Measurements from ENCODE around the gene FAM107B.

FAM107B gene

DNA sequence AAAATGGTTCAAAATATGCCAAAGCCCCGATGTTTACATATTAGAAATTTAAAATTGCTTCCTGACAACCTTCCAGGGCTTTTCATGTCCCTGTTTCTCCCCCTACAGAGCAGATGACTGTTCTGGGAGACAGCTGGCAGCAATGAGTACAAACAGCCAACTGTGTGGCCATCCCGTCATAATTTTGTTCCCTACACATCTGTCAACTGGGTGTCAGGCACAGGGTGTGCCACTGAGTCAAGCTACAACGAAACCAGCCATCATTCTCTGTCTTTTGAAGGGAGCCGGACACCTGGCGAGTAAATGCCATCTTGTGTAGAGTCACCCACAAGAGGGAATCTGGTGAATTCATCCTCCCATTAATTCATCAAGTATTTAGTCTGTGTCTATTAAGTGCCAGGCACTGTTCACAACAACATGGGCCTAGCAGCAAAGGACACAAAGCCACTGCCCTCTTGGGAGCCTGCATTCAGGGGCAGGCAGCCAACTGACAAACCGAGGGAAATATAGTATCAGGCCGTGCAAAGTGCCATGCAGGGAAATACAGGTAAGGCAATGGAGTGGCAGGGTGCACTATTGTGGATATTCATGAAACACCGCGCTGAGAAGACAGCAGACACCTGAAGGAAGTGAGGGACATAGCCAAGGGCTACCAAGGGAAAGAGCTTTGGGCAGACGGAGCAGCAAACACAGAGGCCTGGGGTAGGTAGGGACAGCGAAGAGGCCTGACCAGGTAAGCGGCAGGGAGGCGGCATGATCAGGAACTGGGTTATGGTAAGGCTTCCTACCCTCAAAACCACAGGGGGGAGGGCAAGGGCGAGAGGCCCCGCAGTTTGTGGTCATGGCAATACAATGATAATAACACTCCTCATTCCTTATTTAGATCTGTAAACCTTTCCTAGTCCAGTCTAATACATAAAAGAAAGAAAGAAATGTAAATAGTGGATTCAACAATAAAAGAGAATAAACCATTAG lies 213.6 kb downstream of the FAM107B start:
- no peak for DNase-seq
- Histone ChIP-seq H3K36me3 (no peaks in the 10 kb centered on the region), H3K4me3 (ENCODE audit: low read depth, low read length) (no peak overlapping the region), H3K27me3 (ENCODE audit: insufficient read depth, low read depth, severe bottlenecking) (no peaks in the 10 kb centered on the region), H3K27ac (no peak overlapping the region), H3K9me3 (ENCODE audit: severe bottlenecking) (no peaks in the 10 kb centered on the region)
- TF ChIP-seq CTCF (IDR thresholded peaks at IDR 0.05; ENCODE audit: low read depth, low read length): no peak

- TF ChIP-seq CTCF (IDR thresholded peaks at IDR 0.05; ENCODE audit: low read depth, low read length): no peak
- Histone ChIP-seq H3K27me3 (ENCODE audit: insufficient read depth, low read depth, severe bottlenecking) (no peaks in the 10 kb centered on the region), H3K36me3 (no peaks in the 10 kb centered on the region), H3K27ac (no peak overlapping the region), H3K9me3 (ENCODE audit: severe bottlenecking) (no peaks in the 10 kb centered on the region), H3K4me3 (ENCODE audit: low read depth, low read length) (no peak overlapping the region)
- no peak for DNase-seq
Measured at GRCh38 chr10:14560274-14560673, 214.4 kb downstream of the FAM107B start.

GRCh38 chr10:14558025-14558424 lies 216.7 kb downstream of the FAM107B start:
- no peak overlapping the region for H3K27ac ChIP-seq
- no peaks in the 10 kb centered on the region for H3K27me3 ChIP-seq (ENCODE audit: insufficient read depth, low read depth, severe bottlenecking)
- H3K9me3 ChIP-seq (ENCODE audit: severe bottlenecking): no peaks in the 10 kb centered on the region
- H3K4me3 ChIP-seq (ENCODE audit: low read depth, low read length): no peak overlapping the region
- DNase-seq: no peak
- H3K36me3 ChIP-seq: no peaks in the 10 kb centered on the region
- no peak for TF ChIP-seq CTCF (IDR thresholded peaks at IDR 0.05; ENCODE audit: low read depth, low read length)

- no peak overlapping the region for H3K27ac ChIP-seq
- H3K9me3 ChIP-seq (ENCODE audit: severe bottlenecking): no peaks in the 10 kb centered on the region
- TF ChIP-seq CTCF (IDR thresholded peaks at IDR 0.05; ENCODE audit: low read depth, low read length): no peak
- no peak overlapping the region for H3K4me3 ChIP-seq (ENCODE audit: low read depth, low read length)
- no peaks in the 10 kb centered on the region for H3K27me3 ChIP-seq (ENCODE audit: insufficient read depth, low read depth, severe bottlenecking)
- no peak for DNase-seq
- no peaks in the 10 kb centered on the region for H3K36me3 ChIP-seq
Measured at GRCh38 chr10:14557567-14557966, 217.1 kb downstream of the FAM107B start.

GRCh38 chr10:14556285-14556956 lies 218.3 kb downstream of the FAM107B start:
- Histone ChIP-seq H3K27me3 (ENCODE audit: insufficient read depth, low read depth, severe bottlenecking) (no peaks in the 10 kb centered on the region), H3K9me3 (ENCODE audit: severe bottlenecking) (no peaks in the 10 kb centered on the region), H3K27ac (no peak overlapping the region), H3K36me3 (no peaks in the 10 kb centered on the region), H3K4me3 (ENCODE audit: low read depth, low read length) (no peak overlapping the region)
- DNase-seq: no peak
- no peak for TF ChIP-seq CTCF (IDR thresholded peaks at IDR 0.05; ENCODE audit: low read depth, low read length)
